ENCODE results near the gene CYB5RL. TPM values are rescaled to one million over a fixed set of nuclear protein-coding genes. Genes with fewer than 3 reads are reported as not detected.

The CYB5RL gene
- total RNA-seq, 1 experiment from 2014 or later: 7.9 TPM

DNA sequence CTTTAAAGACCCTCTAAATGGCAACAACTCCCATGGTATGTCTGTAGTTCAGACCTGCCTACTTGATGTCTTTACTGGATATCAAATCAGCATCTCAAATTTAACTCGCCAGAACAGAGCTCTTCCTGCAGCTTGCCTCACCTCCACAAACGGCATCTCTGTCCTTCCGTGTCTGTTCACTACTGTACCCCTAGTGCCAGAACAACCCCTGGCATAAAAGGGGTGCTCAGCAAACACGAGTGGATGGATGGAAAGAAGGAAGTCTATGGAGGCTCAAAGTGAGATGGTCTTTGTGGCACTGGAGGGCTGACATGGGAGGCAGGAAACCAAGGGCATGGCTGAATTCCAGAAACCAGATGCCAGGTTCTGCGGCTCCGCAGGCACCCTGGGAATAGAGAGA, 22.9 kb upstream of the CYB5RL start:
- H3K4me1 ChIP-seq (ENCODE audit: low read length): no peaks in the 10 kb centered on the region
- H3K9me2 ChIP-seq (replicated peaks; ENCODE audit: insufficient read depth, low read length): no peaks in the 10 kb centered on the region
- DNase-seq: no peak
- no peak overlapping the region for H3K4me2 ChIP-seq (ENCODE audit: low read depth, low read length, poor library complexity, severe bottlenecking)
- H3K79me2 ChIP-seq (ENCODE audit: low read length): no peaks in the 10 kb centered on the region
- H4K20me1 ChIP-seq (ENCODE audit: insufficient read depth, low read depth, low read length): no peaks in the 10 kb centered on the region
- no peak overlapping the region for H3K4me3 ChIP-seq (ENCODE audit: low read length)
- peaks cover under 1% of the 10 kb centered on the region; the same call in 1 of the 2 replicates for H3K36me3 ChIP-seq (ENCODE audit: insufficient read depth, low read length)
- H3K9me3 ChIP-seq (ENCODE audit: low read length): no peaks in the 10 kb centered on the region
- no peaks in the 10 kb centered on the region for H3K27me3 ChIP-seq (ENCODE audit: low read length)
- H3K9ac ChIP-seq (ENCODE audit: low read length): no peak overlapping the region
- no peak overlapping the region for H3K27ac ChIP-seq (ENCODE audit: low read length)
- no peak overlapping the region for H2AFZ ChIP-seq (ENCODE audit: low read length)

DNA sequence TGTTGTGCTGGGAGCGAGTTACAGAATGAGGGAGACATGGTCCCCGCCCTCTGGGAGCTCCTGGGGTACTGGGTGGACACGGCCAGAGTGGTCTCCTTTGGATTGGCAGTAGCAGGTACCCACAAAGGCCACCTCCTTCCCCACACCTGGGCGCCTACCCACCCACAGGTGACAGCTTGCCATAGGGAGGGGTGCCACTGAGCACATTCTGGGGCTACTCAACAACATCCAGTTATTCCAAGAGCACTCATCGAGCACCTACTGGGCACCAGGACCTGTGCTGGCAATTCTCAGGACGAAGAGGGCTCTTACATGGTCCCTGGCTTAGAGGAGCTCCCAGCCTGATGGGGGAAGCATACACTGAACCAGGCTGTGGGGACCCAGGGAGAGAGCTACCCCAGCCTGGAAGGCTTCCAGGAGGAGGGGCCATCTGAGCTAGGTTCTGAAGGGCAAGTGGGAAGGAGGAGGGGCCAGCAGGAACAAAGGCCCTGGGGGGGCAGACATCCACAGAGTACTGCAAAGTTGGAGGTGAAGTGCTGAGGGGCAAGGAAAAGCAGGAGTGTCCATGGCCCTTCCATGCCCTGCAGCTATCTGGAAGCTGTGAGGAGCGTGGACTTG, 22.1 kb upstream of the CYB5RL start:
- no peaks in the 10 kb centered on the region for H3K9me3 ChIP-seq (ENCODE audit: low read length)
- no peak overlapping the region for H2AFZ ChIP-seq (ENCODE audit: low read length)
- H3K4me2 ChIP-seq (ENCODE audit: low read depth, low read length, poor library complexity, severe bottlenecking): no peak overlapping the region

DNA sequence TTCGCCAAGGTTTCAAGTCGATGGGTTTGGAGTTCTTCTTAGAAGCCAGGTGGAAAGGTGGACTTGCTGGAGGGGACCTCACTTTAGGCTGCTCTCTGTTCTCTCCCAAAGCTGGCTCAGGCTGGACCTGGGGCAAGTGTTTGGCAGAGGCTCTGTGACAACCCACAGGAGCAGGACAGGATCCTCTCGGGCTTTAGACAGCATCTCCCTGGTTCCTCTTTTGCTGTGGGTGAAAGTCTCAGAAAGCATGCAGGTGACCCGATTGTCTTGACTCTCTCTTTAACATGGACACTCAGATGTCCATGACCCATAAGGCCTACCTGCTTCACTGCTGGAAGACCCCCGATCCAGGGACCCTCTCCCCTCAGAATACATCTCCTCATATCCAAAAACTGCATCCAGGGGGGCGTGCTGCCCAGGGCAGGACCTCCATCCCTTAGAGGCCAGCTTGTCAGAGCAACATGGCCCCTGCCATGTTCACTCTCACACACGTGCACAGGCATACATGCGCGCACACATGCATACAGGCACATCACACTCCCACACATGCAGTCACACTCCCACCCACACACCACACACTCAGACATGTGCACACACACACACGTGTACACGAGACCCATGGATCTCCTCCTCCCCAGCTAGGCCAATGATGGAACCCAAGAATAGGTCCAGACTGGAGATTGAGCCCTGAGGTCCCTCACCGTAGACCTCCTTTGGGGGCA, 21.4 kb upstream of the CYB5RL start:
- Histone ChIP-seq H3K27ac (ENCODE audit: low read length) (no peak overlapping the region), H3K4me2 (ENCODE audit: low read depth, low read length, poor library complexity, severe bottlenecking) (no peak overlapping the region), H3K36me3 (ENCODE audit: insufficient read depth, low read length) (peaks cover 8% of the 10 kb centered on the region; the same call in 1 of the 2 replicates)

More for the DNA sequence above, 22.1 kb upstream of the CYB5RL start:
- Histone ChIP-seq H3K9ac (ENCODE audit: low read length) (no peak overlapping the region), H4K20me1 (ENCODE audit: insufficient read depth, low read depth, low read length) (no peaks in the 10 kb centered on the region), H3K4me3 (ENCODE audit: low read length) (no peak overlapping the region), H3K79me2 (ENCODE audit: low read length) (no peaks in the 10 kb centered on the region), H3K27me3 (ENCODE audit: low read length) (no peaks in the 10 kb centered on the region), H3K36me3 (ENCODE audit: insufficient read depth, low read length) (peaks cover 8% of the 10 kb centered on the region; the same call in 1 of the 2 replicates), H3K4me1 (ENCODE audit: low read length) (no peaks in the 10 kb centered on the region), H3K9me2 (replicated peaks; ENCODE audit: insufficient read depth, low read length) (no peaks in the 10 kb centered on the region), H3K27ac (ENCODE audit: low read length) (no peak overlapping the region)
- no peak for DNase-seq

DNA sequence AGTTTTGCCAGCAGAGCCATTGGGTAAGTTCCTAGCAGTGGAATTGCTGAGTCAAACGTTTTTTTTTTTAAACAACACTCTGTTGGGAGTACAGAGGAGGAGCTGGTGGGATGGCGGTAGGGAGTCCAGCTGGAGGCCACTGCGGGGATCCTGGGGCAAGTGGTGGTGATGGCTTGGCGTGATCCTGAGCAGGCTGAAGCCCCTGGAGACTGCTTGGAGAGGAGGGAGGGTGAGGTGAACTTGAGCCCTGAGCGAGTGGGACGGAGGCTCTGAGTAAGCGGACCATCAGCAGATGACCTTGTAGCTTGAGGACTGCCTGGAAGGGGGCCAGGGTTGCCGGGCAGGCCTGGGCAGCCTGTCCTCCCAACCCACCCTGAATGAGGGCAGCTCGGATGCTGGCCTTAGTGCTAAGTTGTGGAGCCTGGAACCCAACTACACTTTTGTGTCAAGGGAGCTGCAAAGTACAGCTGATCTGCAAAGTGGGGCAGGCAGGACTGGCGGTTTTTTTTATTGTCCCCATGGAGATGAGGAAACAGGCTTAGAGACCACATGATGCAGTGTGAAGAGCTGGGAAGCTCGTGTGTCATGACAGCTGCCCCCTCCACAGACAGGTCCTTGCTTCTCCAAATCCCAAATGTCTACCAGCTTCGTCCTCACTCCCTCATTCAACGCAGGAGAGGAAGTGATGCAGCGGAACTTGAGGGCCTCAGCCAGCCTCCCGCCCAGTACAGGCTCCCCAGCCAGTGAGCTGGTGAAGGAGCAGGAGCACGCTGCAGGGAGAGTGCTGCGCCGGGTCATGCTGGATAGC, 20.4 kb upstream of the CYB5RL start:
- Histone ChIP-seq H3K4me3 (ENCODE audit: low read length) (no peak overlapping the region), H3K9me2 (replicated peaks; ENCODE audit: insufficient read depth, low read length) (no peaks in the 10 kb centered on the region), H3K27me3 (ENCODE audit: low read length) (no peaks in the 10 kb centered on the region), H4K20me1 (ENCODE audit: insufficient read depth, low read depth, low read length) (no peaks in the 10 kb centered on the region), H3K4me2 (ENCODE audit: low read depth, low read length, poor library complexity, severe bottlenecking) (no peak overlapping the region), H3K9ac (ENCODE audit: low read length) (no peak overlapping the region), H2AFZ (ENCODE audit: low read length) (no peak overlapping the region), H3K9me3 (ENCODE audit: low read length) (no peaks in the 10 kb centered on the region), H3K4me1 (ENCODE audit: low read length) (no peaks in the 10 kb centered on the region), H3K79me2 (ENCODE audit: low read length) (no peaks in the 10 kb centered on the region), H3K36me3 (ENCODE audit: insufficient read depth, low read length) (peaks cover 15% of the 10 kb centered on the region; the same call in 1 of the 2 replicates), H3K27ac (ENCODE audit: low read length) (no peak overlapping the region)
- no peak for DNase-seq

More for the DNA sequence above, 21.4 kb upstream of the CYB5RL start:
- Histone ChIP-seq H3K4me3 (ENCODE audit: low read length) (no peak overlapping the region), H3K79me2 (ENCODE audit: low read length) (no peaks in the 10 kb centered on the region), H3K4me1 (ENCODE audit: low read length) (no peaks in the 10 kb centered on the region), H3K9me3 (ENCODE audit: low read length) (no peaks in the 10 kb centered on the region), H3K9me2 (replicated peaks; ENCODE audit: insufficient read depth, low read length) (no peaks in the 10 kb centered on the region), H3K27me3 (ENCODE audit: low read length) (no peaks in the 10 kb centered on the region), H4K20me1 (ENCODE audit: insufficient read depth, low read depth, low read length) (no peaks in the 10 kb centered on the region), H3K9ac (ENCODE audit: low read length) (no peak overlapping the region), H2AFZ (ENCODE audit: low read length) (no peak overlapping the region)
- no peak for DNase-seq

DNA sequence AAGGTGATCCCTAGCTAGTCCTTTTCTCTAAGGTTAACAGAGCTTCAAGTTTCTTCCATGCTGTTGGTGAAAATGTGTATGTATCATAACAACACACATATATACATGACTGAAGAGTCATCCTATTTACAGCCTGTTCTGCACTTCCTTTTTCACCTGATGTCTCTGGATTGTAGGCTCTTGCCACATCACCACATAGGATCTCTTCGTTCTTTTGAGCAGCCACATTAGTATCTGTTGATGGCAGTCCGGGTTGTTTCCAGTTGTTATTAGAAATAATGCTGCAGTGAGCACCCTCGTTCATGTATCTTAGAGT, 19.8 kb upstream of the CYB5RL start:
- Histone ChIP-seq H3K9ac (ENCODE audit: low read length) (no peak overlapping the region), H3K9me2 (replicated peaks; ENCODE audit: insufficient read depth, low read length) (no peaks in the 10 kb centered on the region), H3K9me3 (ENCODE audit: low read length) (no peaks in the 10 kb centered on the region), H2AFZ (ENCODE audit: low read length) (no peak overlapping the region), H3K27me3 (ENCODE audit: low read length) (no peaks in the 10 kb centered on the region), H3K36me3 (ENCODE audit: insufficient read depth, low read length) (peaks cover 17% of the 10 kb centered on the region; the same call in 1 of the 2 replicates), H3K27ac (ENCODE audit: low read length) (no peak overlapping the region), H4K20me1 (ENCODE audit: insufficient read depth, low read depth, low read length) (no peaks in the 10 kb centered on the region), H3K4me1 (ENCODE audit: low read length) (no peaks in the 10 kb centered on the region), H3K4me3 (ENCODE audit: low read length) (no peak overlapping the region), H3K79me2 (ENCODE audit: low read length) (no peaks in the 10 kb centered on the region), H3K4me2 (ENCODE audit: low read depth, low read length, poor library complexity, severe bottlenecking) (no peak overlapping the region)
- no peak for DNase-seq

DNA sequence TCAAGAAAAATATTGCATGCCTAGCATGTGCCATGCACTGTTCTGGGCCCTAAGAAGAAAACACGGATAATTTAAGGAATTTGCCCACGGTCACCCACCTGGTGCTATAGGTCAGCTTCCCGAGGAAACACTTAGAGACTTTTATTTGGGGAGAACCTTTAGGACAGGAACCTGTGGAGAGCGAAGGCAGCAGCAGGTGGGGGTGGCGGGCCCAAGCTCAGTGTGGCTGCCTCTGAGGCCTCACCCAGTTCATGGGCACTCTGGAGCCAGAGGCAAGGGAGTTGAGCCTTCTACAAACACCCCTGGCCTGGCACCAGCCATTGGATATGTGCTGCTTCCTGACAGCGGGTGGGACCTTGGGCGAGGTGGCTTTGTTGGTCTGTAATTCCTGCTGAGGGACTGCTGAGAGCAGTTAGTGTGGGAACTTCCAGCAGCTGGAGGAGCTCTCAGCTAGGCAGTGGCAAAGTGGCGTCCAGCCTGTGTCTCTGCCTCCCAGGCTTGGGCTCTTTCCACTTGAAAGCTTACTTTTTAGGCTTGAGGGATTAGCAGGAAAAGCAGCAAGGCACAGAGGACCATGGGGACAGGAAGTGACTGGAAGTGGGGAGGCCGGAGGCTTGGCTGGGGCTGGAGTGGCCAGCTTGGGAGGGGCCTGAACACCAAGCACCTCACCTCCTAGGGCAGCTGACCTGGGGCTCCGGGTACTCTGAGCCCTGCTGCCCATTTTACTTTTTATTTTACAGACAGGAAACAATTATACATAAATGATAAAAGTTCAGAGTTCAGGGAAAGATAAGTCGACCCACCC, 19.3 kb upstream of the CYB5RL start:
- Histone ChIP-seq H2AFZ (ENCODE audit: low read length) (no peak overlapping the region), H3K27ac (ENCODE audit: low read length) (no peak overlapping the region), H3K27me3 (ENCODE audit: low read length) (no peaks in the 10 kb centered on the region), H3K9me2 (replicated peaks; ENCODE audit: insufficient read depth, low read length) (no peaks in the 10 kb centered on the region), H3K4me1 (ENCODE audit: low read length) (no peaks in the 10 kb centered on the region), H3K4me2 (ENCODE audit: low read depth, low read length, poor library complexity, severe bottlenecking) (no peak overlapping the region), H3K4me3 (ENCODE audit: low read length) (no peak overlapping the region), H3K9me3 (ENCODE audit: low read length) (no peaks in the 10 kb centered on the region), H3K36me3 (ENCODE audit: insufficient read depth, low read length) (peaks cover 23% of the 10 kb centered on the region; the same call in 1 of the 2 replicates), H3K79me2 (ENCODE audit: low read length) (no peaks in the 10 kb centered on the region), H3K9ac (ENCODE audit: low read length) (no peak overlapping the region), H4K20me1 (ENCODE audit: insufficient read depth, low read depth, low read length) (no peaks in the 10 kb centered on the region)
- no peak for DNase-seq

DNA sequence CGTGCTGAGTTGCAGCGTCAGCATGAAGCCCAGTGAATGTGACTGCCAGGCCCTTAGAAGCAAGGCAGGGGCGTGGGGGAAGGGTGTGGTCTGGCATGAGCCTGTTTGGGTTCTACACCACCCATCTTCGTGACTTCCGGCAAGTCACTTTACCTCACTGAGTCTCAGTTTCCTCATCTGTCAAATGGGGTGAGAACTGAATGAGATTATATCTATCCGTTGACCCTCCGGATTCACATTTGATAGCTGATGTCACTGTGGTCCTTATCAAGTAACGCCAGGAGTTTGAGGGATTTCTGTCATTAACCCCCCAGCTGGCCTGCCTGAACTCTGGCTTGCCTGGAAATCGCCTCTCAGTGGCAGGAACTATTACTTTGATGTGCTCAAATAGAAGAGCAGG, 15.7 kb upstream of the CYB5RL start:
- Histone ChIP-seq H3K27me3 (ENCODE audit: low read length) (no peaks in the 10 kb centered on the region), H3K4me2 (ENCODE audit: low read depth, low read length, poor library complexity, severe bottlenecking) (no peak overlapping the region), H2AFZ (ENCODE audit: low read length) (no peak overlapping the region), H3K9ac (ENCODE audit: low read length) (no peak overlapping the region), H3K9me3 (ENCODE audit: low read length) (no peaks in the 10 kb centered on the region), H3K4me3 (ENCODE audit: low read length) (no peak overlapping the region), H3K9me2 (replicated peaks; ENCODE audit: insufficient read depth, low read length) (no peaks in the 10 kb centered on the region), H3K4me1 (ENCODE audit: low read length) (no peaks in the 10 kb centered on the region), H3K27ac (ENCODE audit: low read length) (no peak overlapping the region), H3K79me2 (ENCODE audit: low read length) (no peaks in the 10 kb centered on the region), H3K36me3 (ENCODE audit: insufficient read depth, low read length) (peaks cover 42% of the 10 kb centered on the region), H4K20me1 (ENCODE audit: insufficient read depth, low read depth, low read length) (0 out of 2 replicates have a peak, but pooled peaks cover 4% of the 10 kb centered on the region)
- DNase-seq: no peak

Data from Karpas-422 (cell line).